GM19397 (cell line): ENCODE measurements around the gene METTL21C.

Experiments used
- ATAC-seq: cut with Tn5 transposase; IDR thresholded peaks from one replicate; pipeline ENCODE4 v1.9.1; 2021; ENCODE audit warnings: mild to moderate bottlenecking, moderate library complexity; ENCODE audit not compliant: unreplicated experiment

Gene METTL21C

DNA sequence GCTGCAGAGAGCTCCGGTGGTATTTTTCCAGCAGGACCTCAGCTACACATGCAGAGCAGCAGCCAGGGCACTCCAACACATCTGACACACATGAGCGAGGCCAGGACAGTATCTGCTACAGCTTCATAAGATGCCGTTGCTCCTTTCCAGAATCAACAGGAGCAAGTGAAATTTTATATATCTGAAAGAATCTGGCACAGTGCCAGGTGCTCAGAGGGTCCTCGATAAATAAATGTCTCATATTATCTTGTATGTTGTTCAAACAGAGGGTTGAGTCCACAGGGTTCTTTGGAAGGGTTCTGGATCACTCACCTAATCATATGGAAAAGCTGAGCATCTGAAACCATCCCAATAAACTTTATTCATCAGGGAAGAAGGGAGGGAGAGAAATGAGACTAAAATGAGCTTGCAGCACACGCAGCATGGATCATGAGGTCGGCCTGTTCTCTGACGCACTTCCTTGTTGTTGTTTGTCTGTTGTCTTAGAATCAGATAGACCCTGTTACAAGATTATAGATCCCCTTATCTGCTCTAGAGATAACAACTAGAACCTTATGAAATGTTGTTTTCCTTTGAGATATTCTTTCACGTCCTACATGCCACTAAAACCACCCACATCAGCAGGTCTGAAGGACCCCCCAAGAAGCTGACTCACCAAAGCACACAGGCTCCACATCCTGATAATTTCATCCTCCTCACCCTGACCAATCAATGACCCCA is 3.2 kb upstream of the METTL21C start:
- no peak for ATAC-seq

DNA sequence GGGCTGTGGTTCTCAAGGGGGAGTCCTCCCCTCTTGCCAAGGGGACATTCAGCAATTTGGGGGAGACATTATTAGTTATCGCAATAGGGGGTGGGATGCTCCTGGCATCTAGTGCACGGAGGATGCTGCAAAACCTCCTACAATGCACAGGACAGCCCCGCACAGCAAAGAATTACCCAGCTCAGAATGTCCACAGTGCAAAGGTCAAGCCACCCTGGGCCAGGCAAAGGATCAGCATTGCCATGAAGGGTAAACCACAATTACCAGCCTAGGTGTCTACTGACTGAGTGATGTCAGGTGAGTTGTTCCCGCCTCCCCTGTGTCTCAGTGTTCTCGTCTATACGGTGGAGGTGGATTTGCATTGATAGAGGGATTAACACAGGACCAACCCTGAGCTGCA is 2.4 kb upstream of the METTL21C start:
- no peak for ATAC-seq

DNA sequence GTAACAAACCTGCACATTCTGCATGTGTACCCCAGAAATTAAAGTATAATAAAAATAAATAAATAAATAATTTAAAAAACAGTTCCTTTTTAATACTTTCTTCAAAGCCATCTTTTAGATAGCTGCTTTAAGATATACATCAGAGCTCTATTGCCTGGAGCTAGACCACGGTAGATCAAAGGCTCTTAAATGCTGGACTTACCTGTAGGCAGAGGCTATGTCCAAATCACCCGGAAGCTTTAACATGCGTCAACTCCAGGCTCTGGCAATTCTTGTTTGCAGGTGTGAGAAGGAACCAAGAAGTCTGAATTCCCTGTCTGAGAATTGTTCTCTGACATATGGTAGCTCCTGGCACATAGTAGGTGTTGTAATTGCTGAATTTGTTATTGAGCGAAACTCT is 1.6 kb upstream of the METTL21C start:
- no peak for ATAC-seq

DNA sequence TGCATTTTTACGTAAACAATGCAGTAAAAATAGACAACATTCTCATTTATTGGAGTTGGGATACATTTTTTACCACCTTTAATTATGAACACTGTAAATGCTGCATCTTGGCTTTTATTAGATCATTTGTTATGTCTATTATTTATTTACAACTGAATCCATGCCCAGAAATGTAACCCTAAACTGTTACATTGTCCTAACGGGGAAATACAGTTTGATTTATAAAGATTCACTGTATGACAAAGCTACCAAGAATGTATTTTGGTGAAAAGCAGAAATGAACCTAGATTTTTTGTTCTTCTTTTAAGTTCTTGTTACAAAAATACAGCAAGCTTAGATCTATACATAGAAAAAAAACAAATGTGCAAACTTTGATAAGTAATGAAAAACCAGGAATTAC is 1.1 kb downstream of the METTL21C start:
- no peak for ATAC-seq

DNA sequence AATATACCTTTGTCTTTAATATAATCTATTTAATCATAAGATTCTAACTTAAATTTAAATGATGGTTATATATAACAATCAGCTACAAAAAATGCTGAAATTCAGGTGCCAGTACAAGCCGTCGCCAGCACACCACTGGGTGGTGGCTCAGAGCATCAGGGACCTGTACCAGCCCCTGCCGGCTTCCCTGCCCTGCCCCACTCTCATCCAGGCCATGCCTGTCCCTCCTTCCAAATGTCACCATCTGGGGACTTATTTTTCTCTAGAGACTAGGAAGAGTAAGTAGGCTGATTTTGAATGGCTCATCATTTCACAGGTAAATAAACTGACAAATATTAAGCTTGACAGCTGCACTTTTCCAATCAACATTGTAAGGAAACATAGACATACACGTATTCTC is 1.6 kb downstream of the METTL21C start:
- ATAC-seq, result no peak

DNA sequence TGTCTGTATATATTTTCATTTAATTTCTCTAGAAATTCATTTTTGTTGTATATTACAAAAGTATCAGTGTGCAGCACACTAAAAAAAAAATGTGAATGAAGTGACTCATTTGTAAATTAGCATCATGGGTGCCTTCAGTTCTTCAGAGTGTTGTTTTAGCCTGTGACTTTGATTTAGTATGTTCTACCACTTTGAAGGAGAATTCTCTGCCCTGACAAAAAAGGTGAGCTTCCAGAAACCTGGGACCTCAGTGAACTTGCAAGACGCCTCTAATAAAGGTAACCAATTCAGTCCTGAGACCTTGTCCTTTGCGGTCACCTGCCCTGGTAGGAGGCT is 2.4 kb downstream of the METTL21C start:
- no peak for ATAC-seq

DNA sequence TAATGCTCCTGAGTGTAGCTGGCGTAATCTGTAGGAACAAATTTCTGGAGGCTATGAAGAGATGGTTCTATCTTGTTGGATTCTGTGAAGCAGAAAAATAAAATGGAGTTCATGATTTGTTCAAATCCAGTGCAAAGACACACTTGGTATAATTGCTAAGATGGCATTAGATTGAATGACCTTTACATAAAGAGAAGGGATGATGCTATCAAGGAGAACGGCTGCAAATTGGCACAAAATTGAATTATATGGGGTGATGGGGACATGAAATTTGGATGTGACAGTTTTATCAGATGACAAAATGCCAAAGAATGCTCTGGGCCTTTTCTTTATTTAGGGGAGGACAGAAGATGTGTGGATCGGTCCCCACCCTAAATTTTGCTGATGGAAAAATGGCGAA is 4.0 kb downstream of the METTL21C start:
- ATAC-seq, result no peak

DNA sequence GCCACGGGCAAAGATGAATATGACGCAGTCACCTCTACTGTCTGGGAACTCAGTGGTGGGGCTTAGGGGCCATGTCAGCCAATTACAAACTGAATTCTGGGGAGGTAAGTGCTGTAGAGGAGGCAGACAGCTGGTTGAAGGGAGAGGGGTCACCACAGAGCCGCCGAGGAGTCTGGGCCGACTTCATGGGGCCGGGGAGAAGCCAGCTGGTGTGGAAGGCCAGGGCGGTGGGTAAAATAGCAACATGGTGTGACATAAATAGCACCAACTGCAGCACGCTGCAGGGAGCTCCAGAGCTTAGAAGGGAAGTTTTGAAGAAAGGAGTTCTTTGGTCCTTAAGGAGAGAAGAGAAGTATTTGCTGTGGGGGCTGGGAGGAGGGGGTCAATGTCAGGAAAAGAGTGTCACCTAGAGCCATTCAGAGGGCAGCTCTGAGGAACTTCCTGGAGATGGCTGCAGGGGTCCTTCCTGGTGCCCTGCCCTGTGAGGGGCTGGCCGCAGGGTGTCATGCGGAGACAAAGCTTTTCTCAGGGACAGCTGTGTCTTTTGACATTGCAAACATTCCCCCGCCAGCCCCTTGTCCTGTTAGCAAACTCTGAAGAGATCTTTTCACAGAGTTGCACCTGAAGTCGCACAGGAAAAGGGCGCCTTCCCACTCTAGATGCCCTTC is 6.4 kb downstream of the METTL21C start:
- ATAC-seq, result no peak

DNA sequence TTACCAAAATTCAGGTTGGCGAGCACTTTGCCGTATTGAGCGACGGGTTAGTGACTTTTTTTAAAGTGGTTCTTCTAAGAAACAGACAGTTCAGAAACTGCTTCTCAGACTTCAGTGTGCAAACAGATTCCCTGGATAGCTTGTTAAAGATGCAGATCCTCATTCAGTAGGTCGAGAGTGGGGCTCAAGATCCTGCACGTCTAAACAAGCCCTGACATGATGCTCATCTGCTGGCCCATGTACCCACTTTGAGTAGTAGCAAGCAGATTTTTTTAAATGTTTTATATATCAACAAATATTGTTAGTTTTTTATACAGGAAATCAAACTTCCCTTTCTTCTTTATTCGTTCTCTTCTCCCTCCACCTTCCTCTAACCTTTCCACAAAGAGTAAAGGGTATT is 7.3 kb downstream of the METTL21C start:
- no peak for ATAC-seq

DNA sequence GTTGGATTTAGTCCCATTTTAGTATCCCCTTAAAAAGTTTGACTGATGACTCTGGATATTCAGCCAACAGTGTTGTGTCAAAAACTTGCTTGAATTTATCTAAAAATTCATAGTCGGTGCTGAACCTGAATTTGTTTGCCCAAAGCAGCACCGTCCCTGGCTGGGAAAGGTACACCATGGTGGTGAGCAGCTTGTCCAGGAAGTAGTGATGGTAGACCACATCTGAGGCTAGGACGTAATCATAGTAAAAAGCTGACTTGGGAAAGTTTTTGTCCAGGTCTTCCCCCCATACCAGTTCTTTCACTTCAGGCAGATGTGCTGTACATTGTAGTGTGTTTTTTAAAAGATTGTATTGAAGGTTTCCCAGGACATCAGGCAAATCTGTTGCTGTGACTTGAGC is 8.8 kb downstream of the METTL21C start:
- ATAC-seq, result no peak

DNA sequence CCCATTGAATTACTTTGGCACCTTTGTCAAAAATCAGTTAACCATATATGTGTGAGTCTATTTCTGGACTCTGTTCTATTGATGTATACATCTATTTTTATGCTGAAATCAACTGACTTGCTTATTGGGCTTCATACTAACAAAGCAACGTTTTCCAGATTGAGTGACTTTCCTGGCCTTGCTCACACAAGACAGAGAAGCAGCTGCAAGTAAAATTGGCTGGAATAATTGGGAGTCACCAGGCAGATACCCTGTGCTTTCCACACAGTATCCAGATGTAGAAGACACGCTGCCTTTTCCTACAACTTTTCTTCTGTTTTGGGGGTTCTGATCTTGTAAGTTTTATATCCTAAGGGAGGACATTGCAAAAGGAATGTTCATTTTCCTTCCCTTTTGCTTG is 11.2 kb downstream of the METTL21C start:
- no peak for ATAC-seq

DNA sequence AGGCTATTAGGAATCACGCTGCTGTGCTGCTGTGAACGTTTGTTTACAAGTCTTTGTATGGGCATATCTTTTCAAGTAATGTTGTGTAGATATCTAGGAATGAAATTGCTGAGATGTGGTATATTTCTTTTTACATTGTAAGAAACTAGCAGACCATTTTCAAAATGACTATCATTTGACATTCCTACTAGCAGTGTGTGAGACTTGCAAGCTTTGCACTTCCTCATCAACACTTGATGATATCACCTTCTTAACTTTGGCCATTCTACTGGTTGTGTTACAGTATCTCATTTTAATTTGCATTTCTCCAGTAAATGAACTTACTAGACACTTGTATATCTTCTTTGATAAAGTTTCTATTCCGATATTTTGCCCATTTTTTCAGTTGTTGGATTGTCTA is 12.1 kb downstream of the METTL21C start:
- ATAC-seq, result no peak

DNA sequence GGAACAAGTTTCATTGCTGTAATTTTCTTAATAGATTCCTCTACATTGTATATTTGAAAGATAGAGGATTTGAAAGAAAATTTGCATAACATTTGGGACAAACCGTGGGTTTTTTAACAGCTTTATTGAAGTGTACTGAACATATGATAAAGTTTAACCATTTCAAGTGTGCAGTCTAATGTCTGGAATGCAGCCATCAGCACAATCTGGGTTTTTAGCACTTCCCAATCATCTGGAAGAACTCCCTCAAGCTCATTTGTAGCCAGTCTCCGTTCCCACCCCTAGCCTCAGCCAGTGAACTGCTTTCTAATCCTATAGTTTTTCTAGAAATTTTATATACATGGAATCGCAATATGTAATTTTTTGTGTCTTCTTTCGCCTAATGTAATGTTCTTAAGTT is 12.6 kb downstream of the METTL21C start:
- ATAC-seq, result no peak

DNA sequence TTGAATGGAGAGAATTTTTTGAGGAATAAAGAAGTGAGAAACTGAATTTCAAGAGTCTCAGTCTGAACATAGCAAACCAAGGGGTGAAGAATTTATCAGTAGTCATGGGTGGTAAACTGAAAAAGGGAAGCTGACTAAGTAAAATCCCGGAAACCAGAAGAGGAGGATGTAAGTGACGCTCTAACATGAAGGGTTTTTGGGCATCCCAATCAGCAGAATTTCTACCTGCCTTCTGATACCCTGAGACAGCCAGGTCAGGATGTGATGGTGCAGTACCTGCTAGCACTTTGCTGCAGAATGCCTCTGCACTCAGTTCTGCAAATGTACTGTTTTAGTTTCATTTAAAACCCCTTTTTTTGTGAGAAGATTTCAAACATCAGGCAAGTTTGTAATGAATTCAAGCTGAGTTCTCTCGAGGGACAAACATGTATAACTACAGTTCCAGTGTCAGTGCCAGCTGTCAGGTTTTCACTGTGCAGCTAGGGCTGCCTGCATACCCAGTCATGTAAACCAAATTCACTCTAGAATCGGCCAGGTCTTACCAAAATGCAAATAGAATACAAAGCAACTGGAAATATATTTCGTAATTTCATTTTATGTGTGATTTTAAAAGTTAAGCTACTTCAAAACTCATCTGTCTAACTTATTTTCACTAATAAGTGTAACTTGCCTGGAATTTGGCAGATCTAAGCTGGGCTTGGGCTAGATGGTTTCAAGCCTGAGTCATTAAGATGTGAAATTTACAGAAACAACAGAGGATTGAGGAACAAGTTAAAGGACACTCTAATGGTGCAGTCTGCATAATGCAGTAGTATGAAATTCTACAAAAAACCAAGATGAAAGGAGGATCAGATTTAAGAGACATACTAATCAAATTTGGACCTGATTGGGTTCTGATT is 13.8 kb downstream of the METTL21C start:
- peak; percentile 60 for ATAC-seq

DNA sequence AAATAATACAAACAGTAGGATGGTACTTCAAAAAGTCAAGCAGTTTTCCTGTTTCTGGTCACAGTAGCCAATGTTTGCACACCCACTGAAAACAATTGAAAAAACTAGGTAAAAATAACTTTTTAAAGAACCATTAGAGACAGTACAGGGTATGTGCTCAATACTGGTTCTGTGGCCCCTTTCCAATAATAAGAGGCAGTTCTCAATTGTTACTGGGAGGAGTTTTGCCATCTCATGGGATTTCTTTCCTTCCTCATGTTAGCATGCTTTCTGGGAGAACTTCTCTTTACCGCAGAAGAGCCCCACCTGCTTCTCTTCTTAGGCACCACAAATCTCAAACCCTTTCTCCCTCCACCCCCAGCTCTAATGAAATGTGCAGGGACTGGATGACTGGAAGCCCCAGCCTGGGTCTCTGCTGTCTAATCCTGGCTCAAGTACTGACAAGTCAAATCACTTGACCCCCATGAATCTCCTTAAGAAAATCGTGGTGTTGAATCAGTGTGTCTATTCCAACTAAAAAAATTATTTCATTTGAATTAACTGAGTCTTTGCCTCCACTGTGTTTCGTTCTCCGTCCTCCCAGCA is 14.6 kb downstream of the METTL21C start:
- no peak for ATAC-seq

DNA sequence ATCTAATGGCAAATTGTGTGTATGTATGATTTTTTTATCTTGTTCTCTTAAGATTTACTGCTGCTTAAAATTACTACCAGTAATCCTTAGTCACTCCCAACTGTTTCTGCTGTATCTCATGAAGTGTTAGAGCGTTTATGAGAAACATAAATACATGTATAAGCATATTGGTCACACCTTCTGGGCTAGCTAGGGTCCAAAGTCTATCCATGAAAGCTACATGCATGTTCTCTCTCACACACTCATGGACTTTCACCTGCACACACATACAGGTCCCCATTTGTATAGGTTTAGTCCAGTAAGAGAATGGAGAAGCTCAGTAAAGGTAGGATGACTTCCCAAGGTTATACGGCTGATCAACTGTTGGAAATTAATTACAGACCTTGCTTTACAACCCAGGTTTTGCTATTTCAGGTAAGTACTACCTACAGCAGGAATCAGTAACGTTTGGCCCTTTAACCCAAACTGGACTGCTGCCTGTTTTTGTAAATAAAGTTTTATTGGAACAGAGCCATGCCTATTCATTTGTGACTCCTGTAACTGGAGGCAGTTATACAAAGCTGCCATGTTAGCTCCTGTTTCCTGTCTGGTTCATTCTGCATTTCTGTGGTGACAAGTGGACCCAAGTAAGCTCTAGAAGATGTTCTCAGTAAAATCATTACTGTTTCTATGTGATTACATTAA is 15.3 kb downstream of the METTL21C start:
- ATAC-seq, result no peak

DNA sequence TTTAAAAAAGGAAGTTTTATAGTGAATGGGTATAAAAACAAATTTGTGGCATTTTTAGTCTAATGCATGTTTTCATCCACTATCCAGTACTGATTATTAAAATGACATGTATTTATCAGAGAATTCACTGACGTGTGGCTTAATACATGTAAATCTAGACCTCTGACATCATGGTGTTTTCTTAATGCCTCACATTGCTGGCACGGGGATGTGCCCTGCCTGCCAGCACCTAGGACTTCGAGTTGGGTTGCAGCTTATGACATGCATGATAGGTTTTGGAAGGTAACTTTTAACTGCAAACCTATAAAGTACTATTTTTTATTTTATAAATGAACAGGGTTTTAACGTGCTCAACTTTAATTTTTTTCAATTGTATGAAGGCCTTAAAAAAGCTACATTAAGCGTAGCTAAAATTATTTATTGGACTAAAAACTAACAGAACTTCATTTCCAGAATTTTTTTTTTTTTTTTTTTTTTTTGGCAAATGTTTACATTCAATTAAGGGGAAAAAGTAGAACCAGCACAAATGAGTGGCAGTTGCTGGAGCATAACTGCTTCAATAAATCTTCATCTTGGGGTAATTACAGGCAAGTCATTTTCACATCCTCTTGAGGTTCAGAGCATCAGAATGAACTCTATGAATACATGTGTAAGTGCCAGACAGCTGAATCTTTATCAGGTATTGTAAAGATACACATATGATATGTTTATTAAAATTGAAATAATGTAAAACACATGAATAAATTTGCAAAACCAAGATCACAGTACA is 16.3 kb downstream of the METTL21C start:
- ATAC-seq, result no peak

DNA sequence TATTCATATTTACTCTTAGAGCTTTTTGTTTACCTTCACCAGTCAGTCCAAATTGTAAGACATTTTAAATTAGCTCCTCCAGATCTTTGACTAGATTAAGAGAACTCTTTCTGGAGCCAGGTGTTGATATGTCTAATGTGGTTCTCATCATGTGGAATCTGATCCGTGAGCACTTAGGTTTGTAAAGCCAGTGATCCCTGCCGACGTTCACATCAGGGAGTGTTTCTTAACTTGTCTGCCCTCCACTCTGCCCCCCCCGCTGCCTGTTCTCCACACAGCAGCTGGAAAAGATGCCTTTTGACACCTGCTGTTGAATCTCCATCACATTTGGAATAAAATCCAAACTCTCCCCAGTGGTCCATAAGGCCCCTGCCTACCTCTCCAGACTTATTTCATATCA is 17.7 kb downstream of the METTL21C start:
- ATAC-seq, result no peak

DNA sequence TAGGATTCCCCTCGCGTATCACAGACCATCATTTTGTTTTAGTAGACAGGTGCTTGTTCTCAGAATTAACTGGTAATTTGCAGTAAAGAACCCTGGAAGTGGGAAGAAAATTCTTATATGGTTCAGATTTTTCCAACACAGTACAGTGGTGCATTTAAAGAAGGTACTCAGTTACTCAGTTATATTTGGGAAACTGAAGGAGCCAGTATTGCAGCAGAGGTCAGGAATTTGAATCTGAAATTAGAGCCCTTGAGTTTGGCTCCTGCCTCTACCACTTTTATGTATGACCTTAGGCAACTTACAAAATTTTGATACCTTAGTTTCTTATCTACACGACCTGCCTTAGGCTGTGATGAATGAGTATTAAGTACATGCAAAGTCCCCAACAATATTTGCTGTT is 19.7 kb downstream of the METTL21C start:
- no peak for ATAC-seq

DNA sequence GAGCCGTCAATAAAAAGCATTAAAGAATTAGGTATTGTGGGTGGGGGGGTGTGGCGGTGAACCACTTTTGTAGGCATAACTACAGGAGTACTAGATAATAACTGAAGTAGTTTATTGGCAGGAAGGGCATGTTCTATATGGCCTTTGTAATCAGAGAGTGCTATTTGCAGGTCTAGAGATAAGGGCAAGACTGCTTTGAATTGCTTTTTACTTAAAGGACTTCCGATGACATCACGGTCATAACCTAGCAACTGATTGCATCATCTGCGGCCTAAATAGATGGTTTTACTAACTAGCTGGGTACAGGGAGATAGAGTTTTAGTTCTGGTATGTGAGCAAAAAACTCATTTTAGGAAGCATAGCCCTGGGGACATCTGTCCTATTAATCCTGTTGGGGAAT is 24.7 kb downstream of the METTL21C start:
- ATAC-seq, result no peak
